GM12874 (cell line): ENCODE results near the gene MPND.

Experiments used
- TF ChIP-seq, protein P1 (sequence below): IDR thresholded peaks from 2 replicates; pipeline ENCODE4 v1.5.1; 2011; ENCODE audit warnings: low read depth, mild to moderate bottlenecking, control low read depth, low read length, moderate library complexity; ENCODE audit not compliant: insufficient read depth

The MPND gene

DNA sequence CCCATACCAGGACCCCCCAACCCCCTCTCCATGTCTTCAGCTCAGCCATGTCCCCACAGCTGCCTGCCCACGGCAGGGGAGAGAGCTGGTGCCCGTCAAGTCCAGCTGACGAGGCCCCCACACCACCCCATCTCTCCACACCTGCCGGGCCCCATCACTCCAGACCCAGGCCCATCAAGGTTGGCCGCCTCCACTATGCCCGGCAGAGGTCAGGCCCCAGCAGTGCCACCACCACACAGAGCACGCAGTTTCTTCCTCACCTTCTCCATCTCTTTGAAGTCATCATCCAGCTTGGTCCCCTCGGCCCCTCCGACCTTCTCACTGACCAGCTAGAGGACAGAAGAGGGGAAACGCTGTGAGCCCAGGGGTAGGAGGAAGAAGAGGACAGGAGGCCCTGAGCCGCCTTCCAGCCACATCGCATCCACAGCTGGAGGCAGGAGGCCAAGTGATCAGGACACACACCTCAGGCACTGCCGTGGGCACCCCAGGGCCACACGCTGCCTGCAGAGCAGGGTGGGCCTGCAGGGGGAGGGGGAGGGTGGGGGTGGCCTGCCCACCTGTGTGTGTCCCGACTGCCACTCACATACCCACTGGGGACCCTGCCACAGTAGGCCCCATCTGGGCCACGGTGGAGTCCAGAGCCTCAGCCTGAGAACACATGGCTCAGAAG, 23.4 kb downstream of the MPND start:
- TF ChIP-seq, protein P1, sequence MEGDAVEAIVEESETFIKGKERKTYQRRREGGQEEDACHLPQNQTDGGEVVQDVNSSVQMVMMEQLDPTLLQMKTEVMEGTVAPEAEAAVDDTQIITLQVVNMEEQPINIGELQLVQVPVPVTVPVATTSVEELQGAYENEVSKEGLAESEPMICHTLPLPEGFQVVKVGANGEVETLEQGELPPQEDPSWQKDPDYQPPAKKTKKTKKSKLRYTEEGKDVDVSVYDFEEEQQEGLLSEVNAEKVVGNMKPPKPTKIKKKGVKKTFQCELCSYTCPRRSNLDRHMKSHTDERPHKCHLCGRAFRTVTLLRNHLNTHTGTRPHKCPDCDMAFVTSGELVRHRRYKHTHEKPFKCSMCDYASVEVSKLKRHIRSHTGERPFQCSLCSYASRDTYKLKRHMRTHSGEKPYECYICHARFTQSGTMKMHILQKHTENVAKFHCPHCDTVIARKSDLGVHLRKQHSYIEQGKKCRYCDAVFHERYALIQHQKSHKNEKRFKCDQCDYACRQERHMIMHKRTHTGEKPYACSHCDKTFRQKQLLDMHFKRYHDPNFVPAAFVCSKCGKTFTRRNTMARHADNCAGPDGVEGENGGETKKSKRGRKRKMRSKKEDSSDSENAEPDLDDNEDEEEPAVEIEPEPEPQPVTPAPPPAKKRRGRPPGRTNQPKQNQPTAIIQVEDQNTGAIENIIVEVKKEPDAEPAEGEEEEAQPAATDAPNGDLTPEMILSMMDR = no peak

DNA sequence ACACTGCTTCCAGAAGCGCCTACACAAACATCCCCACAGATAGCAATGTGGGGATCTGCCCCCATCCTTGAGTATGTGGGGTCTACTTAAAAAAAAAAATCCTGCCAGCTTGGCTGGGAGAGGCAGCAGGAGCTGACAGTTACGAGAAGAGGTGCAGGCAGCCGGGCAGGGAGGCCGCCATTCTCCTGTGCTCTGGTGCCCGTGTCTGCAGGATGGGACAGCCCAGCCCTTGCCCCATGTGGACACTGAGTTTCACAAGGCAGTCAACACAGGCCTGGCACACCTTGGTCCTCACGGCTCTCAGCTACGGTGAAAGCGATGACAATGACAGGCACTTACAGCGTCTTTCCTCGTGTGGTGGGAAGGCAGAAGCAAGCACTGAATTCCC, 24.0 kb downstream of the MPND start:
- TF ChIP-seq, protein P1 = no peak

DNA sequence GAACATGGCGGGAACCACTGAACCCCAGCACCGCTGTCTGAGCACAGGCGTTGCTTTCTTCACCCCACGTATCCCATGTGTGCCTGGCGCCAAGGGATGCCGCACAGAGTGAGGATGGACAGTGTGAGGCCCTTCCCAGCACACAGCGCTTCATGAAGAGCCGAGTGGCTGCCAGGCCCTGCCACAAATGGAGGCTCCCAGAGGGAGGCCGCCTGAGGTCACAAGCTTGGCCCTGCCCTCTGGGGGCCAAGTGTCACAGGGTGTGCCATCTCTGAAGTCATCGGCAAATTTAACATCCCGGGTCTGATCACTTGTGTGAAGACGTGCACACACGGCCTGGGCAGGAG, 24.4 kb downstream of the MPND start:
- TF ChIP-seq, protein P1 = no peak

DNA sequence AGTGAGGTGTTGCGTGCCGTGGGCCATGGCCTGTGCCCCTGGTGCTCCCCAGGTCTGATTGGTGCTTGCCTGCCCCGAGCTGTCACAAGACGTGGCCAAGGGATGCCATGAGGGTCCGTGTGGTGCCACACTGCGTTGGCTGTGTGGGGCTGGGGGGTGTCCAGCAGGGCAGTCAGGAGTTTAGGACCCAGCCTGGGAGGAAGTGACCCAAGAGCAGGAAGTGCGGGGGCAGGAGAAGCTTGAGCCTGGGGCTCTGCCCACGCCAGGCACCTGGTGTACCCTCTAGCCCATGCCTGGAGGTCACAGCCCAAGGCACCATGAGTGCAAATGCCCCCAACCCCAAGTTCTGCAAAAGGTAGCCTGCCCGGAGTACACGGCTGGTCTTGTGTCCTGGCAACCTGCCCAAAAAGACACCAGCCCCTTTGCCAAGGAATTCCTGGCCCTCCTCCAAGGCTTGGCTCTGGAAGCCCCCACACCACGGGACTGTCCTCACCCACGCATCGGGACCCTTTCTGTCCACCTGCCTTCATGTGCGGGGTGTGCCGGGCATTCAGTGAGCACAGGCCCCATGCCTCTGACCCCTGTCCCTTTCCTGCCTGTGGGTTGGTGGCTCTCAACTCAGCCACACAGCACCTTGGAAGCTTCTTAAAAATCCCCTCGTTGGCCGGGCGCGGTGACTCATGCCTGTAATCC, 24.9 kb downstream of the MPND start:
- TF ChIP-seq, protein P1 = no peak

DNA sequence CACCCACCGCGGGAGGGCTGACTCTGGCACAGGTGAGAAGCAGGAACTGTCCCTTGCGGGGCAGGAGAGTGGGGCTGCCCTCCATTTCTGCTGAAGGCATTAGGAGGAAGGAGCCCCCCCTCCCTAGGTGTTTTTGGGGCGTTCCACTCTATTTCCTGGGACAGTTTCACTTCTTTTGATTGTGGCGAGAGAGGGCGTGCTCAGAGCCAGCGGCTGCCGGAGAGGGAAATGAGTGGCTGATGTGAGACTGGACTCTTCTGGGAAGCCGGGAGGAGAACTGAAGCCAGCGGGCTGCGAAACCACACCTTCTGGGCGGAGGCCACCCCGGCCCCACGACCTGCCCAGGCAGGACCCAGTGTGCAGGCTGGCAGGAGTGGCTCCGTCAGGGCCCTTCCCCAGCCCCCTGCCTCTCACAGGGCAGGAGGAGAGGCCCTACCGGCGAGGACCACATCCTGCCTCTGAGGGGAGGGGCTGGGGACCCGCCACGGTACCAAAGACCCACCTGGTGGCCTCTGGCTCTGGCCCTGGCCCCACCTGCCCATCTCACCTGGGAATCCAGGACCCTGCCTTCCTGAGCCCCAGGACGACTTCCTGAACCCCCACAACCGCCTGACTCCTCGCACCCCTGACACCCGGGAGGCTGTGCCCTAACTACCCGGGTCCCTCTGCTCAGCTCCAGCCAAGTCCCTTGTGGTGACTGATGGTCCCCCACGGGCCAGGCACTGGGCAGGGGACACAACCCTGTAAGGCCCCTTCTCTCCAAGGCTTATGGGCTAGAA, 25.9 kb downstream of the MPND start:
- TF ChIP-seq, protein P1 = no peak

DNA sequence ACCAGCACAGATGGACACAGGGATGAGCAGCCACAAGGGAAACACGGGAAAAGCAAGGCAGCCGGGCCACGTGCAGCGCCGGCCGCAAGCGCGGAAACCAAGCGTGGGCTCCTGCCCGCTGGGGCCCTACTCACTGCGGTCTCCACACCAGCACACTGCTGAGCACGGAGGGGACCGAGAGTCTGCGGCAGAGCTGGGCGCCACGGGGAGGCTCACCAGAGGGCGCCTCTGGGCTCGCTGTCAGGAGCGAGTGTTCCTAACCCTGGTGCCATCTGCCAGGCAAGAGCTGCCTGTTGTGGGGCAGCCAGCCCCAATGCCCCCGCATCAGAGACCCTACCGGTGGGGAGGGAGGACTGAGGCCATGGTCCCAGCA, 26.5 kb downstream of the MPND start:
- TF ChIP-seq, protein P1 = peak; percentile 76

DNA sequence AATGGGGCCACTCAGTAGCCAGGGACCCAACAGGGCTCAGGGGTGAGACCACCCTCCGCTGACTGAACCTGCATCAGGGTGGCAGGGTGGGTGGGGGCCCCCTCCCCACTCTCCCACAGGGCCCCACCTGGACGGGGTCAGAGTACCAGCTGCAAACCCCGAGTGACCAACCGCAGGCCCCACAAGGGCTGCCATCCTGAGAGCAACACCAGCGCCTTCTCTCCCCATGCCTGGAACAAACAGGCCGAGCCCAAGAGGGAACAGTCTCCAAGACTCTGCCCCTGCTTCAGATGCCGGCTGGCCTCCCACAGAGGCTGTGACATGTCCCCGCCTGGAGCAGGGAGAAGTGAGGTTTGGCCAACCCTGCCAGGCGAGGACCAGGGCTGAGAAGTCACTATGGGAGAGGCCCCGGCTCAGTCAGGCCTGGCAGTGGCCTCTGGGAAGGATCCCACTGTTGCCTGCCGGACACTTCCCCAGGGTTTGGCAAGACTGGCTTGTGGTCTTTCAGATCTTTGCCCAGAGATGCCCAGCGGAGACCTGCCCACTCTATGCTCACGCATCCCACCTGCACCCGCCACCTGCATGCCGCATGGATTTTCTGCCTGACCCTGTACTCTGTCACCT, 27.2 kb downstream of the MPND start:
- TF ChIP-seq, protein P1 = no peak
